ENCODE data around the gene ANKRD18B.
"Not testable (repeated sequence)": the region's sequence is repeated elsewhere in the genome, so short reads cannot be mapped to it uniquely, and the experiment has no call there.

DNA sequence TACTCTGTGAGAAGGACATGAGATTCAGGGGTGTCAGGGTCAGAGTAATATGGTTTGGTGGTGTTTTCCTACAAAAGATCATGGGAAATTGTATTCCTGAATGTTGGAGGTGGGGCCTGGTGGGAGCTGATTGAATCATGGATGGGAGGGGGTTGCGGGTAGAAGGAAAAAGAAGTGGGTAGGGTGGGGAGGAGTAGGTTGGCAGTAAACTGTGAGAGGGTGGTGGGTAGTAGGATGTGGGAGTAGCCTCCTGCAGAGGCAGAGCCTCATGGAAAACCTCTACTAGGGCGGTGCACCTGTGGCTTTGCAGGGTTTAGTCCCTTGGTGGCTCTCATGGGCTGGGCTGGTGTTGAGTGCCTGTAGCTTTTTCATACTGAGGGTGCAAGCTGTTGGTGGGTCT, 66.8 kb downstream of the ANKRD18B start:
- not testable (repeated sequence) for TF ChIP-seq NFRKB (IDR thresholded peaks at IDR 0.05); HDGF (IDR thresholded peaks at IDR 0.05; ENCODE audit: borderline replicate concordance); BHLHE40 (IDR thresholded peaks at IDR 0.05; ENCODE audit: borderline replicate concordance); ZNF384 (IDR thresholded peaks at IDR 0.05); SP1 (IDR thresholded peaks at IDR 0.05); SUZ12 (IDR thresholded peaks at IDR 0.05); ARNT (IDR thresholded peaks at IDR 0.05)
